ENCODE results near the gene DCAF11.

DNA sequence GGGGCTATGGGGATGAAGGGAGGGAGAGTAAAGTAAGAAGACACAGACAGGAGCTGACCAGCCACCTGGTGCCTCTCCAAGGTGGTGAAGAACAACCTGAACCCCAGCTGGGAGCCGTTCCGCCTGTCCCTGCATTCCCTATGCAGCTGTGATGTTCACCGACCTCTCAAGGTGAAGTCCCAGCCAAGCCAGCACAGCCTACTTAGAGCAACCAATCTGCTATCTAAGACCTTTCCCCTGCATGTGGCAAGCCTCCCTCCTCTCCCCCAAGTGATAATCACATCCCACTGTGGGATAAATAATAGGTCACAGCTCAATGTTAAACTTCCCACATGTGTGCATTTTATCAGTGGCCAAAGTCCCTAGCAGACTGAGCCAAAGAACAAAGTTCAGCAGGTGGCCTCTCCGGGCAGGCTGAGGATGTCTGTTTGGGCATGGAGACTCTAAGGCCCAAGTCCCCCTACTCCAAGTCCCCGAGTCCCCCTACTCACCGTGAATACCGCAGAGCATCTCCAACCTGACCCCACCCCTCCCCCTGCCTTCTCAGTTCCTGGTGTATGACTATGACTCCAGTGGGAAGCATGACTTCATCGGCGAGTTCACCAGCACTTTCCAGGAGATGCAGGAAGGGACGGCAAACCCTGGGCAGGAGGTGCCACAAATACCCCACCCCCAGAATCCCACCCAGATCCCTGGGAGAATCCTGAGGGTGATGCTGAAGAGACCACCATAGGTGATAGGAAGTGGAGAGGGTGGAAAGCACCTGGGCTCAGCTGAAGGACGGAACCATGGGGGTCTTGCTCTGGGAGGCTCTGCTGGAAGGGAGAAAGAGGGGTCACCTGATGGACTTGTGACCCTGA lies 39.7 kb upstream of the DCAF11 start:
- TF ChIP-seq, protein P1, sequence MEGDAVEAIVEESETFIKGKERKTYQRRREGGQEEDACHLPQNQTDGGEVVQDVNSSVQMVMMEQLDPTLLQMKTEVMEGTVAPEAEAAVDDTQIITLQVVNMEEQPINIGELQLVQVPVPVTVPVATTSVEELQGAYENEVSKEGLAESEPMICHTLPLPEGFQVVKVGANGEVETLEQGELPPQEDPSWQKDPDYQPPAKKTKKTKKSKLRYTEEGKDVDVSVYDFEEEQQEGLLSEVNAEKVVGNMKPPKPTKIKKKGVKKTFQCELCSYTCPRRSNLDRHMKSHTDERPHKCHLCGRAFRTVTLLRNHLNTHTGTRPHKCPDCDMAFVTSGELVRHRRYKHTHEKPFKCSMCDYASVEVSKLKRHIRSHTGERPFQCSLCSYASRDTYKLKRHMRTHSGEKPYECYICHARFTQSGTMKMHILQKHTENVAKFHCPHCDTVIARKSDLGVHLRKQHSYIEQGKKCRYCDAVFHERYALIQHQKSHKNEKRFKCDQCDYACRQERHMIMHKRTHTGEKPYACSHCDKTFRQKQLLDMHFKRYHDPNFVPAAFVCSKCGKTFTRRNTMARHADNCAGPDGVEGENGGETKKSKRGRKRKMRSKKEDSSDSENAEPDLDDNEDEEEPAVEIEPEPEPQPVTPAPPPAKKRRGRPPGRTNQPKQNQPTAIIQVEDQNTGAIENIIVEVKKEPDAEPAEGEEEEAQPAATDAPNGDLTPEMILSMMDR (IDR thresholded peaks at IDR 0.05; ENCODE audit: insufficient read depth, low read depth, low read length): no peak
- TF ChIP-seq EZH2 (IDR thresholded peaks at IDR 0.05; ENCODE audit: insufficient read depth, low read length): no peak

Measured in astrocyte (in vitro differentiated cells and primary cell).